Esophagus muscularis mucosa (tissue), 4 donors: Measurements from ENCODE around the gene SCP2. TPM values are rescaled to one million over a fixed set of nuclear protein-coding genes. Genes with fewer than 3 reads are reported as not detected.
A peak's percentile ranks its signal among the peaks of the same experiment; 100 is the strongest.

Source experiments
- DNase-seq: peaks from one replicate; pipeline ENCODE4 v3.0.0-alpha.2; 2017; ENCODE audit errors: extremely low spot score
- H3K27ac ChIP-seq, 4 donors: fragments of 200-600 bp; sonication (generic); replicated peaks in 1 of 4; 1 replicate in 3 of 4; 2 replicates in 1 of 4; pipeline ENCODE4 v1.5.1; 2016 to 2019; ENCODE audit warnings: mild to moderate bottlenecking in 1 of 4
- H3K27me3 ChIP-seq, 4 donors: fragments of 200-600 bp; sonication (generic); one replicate each; pipeline versions ENCODE4 v1.5.1 to v1.6.0; 2016 to 2019
- H3K36me3 ChIP-seq, 4 donors: fragments of 200-600 bp; sonication (generic); one replicate each; pipeline ENCODE4 v1.5.1; 2016 to 2019
- H3K4me1 ChIP-seq, 4 donors: fragments of 200-600 bp; sonication (generic); one replicate each; pipeline ENCODE4 v1.5.1; 2016 to 2019
- H3K4me3 ChIP-seq, 4 donors: fragments of 200-600 bp; sonication (generic); 1 replicate in 2 of 4; 2 replicates in 2 of 4; pipeline ENCODE4 v1.5.1; 2016 to 2019; ENCODE audit warnings: mild to moderate bottlenecking in 4 of 4, moderate library complexity in 1 of 4
- H3K9me3 ChIP-seq, 4 donors: fragments of 200-600 bp; sonication (generic); 1 replicate in 3 of 4; 2 replicates in 1 of 4; pipeline ENCODE4 v1.5.1; 2016 to 2019
- EP300 ChIP-seq: sonication (generic); formaldehyde crosslinking; IDR thresholded peaks from one replicate; pipeline ENCODE4 v1.6.1; 2017; ENCODE audit warnings: antibody characterized with exemption
- POLR2A ChIP-seq: fragments of 450-650 bp; IDR thresholded peaks from one replicate; pipeline ENCODE4 v1.6.1; 2017; ENCODE audit warnings: antibody characterized with exemption, moderate library complexity, mild to moderate bottlenecking, low read depth
- POLR2AphosphoS5 ChIP-seq, 2 donors: sonication (generic); formaldehyde crosslinking; IDR thresholded peaks; one replicate each; pipeline ENCODE4 v1.6.1; 2017; ENCODE audit warnings: antibody characterized with exemption in 2 of 2
- WGBS: methylation state at CpG from one replicate; pipeline ENCODE4 v1.1.5; 2018; 5-methylcytosine and 5-hydroxymethylcytosine counted together
- intact Hi-C: fragments of 100-400 bp; cut with DNase I; formaldehyde crosslinking; loops from one replicate; pipeline ENCODE4 v1.15.1; 2023
- total RNA-seq, 4 donors: library from RNA; depleted of rRNA; stranded (reverse); fragments of >200 nt; gene quantifications; one replicate each; pipeline versions ENCODE4 v1.1.0 to v1.2.1, GENCODE V29; 2016
- TF ChIP-seq, protein P1 (sequence below), 3 experiments: fragments of 200-600 bp in 2 of 3; fragments of 450-650 bp in 1 of 3; sonication (generic) in 2 of 3; IDR thresholded peaks; one replicate each; pipeline ENCODE4 v1.5.1; 2017 to 2019; ENCODE audit warnings: antibody characterized with exemption in 3 of 3, mild to moderate bottlenecking in 2 of 3, moderate library complexity in 1 of 3

Gene SCP2
- total RNA-seq, 4 donors from 2014 or later: 83.0 to 94.3 (median 92.1) TPM

DNA sequence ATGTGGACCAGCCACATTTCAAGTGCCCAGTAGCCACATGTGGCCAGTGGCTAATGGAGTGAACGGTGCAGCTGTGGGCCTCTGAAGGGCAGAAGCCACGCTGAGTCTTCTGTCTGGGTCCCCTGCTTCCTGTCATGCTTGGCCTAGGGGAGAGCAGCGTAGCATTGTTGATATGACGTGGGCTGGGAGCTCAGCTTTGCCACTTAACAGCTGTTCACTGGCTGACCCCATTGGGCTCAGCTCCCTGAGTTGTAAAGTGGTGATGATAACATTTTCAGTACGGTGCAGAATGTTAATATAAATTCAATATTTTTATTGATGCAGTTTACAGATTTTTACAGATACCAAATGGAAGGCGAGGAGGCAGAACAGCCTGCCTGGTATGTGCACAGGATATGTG, 139.4 kb downstream of the SCP2 start:
- H3K27ac ChIP-seq: peak overlapping the region in 1 of 4 donors; percentile 45
- 75% methylated on average over 6 of the region's 6 CpGs for WGBS
- TF ChIP-seq POLR2A: no peak
- no peak for TF ChIP-seq POLR2AphosphoS5 (IDR thresholded peaks at IDR 0.05)
- TF ChIP-seq, protein P1, sequence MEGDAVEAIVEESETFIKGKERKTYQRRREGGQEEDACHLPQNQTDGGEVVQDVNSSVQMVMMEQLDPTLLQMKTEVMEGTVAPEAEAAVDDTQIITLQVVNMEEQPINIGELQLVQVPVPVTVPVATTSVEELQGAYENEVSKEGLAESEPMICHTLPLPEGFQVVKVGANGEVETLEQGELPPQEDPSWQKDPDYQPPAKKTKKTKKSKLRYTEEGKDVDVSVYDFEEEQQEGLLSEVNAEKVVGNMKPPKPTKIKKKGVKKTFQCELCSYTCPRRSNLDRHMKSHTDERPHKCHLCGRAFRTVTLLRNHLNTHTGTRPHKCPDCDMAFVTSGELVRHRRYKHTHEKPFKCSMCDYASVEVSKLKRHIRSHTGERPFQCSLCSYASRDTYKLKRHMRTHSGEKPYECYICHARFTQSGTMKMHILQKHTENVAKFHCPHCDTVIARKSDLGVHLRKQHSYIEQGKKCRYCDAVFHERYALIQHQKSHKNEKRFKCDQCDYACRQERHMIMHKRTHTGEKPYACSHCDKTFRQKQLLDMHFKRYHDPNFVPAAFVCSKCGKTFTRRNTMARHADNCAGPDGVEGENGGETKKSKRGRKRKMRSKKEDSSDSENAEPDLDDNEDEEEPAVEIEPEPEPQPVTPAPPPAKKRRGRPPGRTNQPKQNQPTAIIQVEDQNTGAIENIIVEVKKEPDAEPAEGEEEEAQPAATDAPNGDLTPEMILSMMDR (IDR thresholded peaks at IDR 0.05): no peak
- TF ChIP-seq EP300: no peak
- DNase-seq: no peak
- intact Hi-C loops: loop anchor here (10.0 kb wide), 1 partner anchor 118 kb away; no protein-coding TSS in a partner anchor
- no peaks in the 10 kb centered on the region for H3K9me3 ChIP-seq
- H3K27me3 ChIP-seq: peaks cover 0 to 23% (median 12%) of the 10 kb centered on the region in 4 donors
- peaks cover 14 to 28% (median 23%) of the 10 kb centered on the region in 4 donors for H3K4me1 ChIP-seq
- peaks cover 0 to 9% (median 0%) of the 10 kb centered on the region in 4 donors for H3K36me3 ChIP-seq
- no peak overlapping the region for H3K4me3 ChIP-seq

DNA sequence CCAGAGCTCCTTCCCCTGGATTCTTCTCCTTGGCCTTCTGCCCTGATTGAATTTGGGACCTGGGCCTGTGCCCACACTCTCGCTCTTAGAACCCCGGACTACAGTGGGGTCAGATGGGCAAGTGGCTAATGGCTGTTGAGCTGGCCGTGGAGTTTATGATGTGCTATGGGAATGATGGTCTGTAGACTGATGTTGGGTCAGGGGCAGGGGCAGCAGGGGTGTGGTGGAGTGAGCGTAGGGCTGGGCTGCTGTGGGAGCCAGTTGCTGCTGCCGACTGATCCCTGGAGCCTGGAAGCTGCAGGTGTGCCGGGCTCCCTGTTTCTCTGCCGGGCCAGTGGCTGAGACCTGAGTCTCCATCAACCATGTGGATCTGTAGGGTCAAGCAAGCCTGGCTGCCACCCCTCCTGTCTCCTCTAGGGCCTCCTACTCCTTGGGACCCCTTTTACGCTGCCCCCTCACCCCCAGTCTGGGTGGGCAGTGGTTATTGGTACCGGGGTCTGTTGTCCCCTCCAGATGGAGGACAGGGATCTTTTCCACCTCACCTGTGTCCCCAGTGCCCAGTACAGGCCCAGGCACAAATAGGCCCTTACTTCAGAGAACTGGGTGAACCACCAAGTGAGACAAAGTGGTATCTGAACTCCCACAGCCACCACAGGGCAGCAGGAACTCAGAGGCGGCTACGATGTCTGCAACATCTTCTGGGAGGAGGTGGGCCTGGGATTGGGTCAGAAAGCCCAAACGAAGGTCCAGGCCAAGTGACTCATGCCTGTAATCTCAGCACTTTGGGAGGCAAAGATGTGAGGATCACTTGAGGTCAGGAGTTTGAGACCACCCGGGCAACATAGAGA, 140.0 kb downstream of the SCP2 start:
- Histone ChIP-seq H3K9me3 (no peaks in the 10 kb centered on the region), H3K4me1 (peaks cover 10 to 22% (median 17%) of the 10 kb centered on the region in 4 donors), H3K36me3 (peaks cover 0 to 9% (median 0%) of the 10 kb centered on the region in 4 donors), H3K4me3 (no peak overlapping the region), H3K27me3 (peaks cover 0 to 17% (median 11%) of the 10 kb centered on the region in 4 donors), H3K27ac (peak overlapping the region in 3 of 4 donors; percentile 24 to 52 (median 45))
- DNase-seq: no peak
- 86% methylated on average over 9 of the region's 13 CpGs for WGBS
- intact Hi-C loops: loop anchor here (10.0 kb wide), 1 partner anchor 118 kb away; no protein-coding TSS in a partner anchor
- TF ChIP-seq POLR2A (no peak), EP300 (no peak), POLR2AphosphoS5 (IDR thresholded peaks at IDR 0.05) (no peak)
- TF ChIP-seq, protein P1 (IDR thresholded peaks at IDR 0.05): no peak

DNA sequence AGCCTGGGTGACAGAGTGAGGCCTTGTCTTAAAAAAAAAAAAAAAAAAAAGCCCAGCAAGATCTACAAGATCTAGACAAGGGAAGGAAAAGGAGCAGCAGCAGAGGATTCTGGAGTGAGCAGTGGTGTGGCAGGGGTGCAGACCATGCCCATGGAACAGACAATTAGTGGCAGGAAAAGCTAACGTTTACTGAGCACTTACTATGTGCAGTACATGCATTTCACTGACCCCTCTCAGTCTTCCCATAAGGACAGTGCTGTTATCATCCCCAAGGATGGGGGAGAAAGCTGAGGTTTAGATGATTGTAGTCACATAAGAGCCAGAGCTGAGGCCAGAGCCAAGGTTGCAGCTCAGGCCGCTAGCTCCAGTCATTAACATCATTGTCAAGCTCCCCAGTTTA, 140.8 kb downstream of the SCP2 start:
- peaks cover 2 to 14% (median 9%) of the 10 kb centered on the region in 4 donors for H3K4me1 ChIP-seq
- TF ChIP-seq, protein P1 (IDR thresholded peaks at IDR 0.05): no peak
- TF ChIP-seq POLR2AphosphoS5 (IDR thresholded peaks at IDR 0.05): no peak
- TF ChIP-seq POLR2A: no peak
- TF ChIP-seq EP300: no peak
- H3K27me3 ChIP-seq: peaks cover 0 to 9% (median 4%) of the 10 kb centered on the region in 4 donors
- no peaks in the 10 kb centered on the region for H3K9me3 ChIP-seq
- DNase-seq: no peak
- 87% methylated on average over 2 of the region's 2 CpGs for WGBS
- peak overlapping the region in 1 of 4 donors; percentile 6 for H3K27ac ChIP-seq
- intact Hi-C loops: loop anchor here (10.0 kb wide), 1 partner anchor 117 kb away; no protein-coding TSS in a partner anchor
- peaks cover 0 to 9% (median 0%) of the 10 kb centered on the region in 4 donors for H3K36me3 ChIP-seq
- no peak overlapping the region for H3K4me3 ChIP-seq

DNA sequence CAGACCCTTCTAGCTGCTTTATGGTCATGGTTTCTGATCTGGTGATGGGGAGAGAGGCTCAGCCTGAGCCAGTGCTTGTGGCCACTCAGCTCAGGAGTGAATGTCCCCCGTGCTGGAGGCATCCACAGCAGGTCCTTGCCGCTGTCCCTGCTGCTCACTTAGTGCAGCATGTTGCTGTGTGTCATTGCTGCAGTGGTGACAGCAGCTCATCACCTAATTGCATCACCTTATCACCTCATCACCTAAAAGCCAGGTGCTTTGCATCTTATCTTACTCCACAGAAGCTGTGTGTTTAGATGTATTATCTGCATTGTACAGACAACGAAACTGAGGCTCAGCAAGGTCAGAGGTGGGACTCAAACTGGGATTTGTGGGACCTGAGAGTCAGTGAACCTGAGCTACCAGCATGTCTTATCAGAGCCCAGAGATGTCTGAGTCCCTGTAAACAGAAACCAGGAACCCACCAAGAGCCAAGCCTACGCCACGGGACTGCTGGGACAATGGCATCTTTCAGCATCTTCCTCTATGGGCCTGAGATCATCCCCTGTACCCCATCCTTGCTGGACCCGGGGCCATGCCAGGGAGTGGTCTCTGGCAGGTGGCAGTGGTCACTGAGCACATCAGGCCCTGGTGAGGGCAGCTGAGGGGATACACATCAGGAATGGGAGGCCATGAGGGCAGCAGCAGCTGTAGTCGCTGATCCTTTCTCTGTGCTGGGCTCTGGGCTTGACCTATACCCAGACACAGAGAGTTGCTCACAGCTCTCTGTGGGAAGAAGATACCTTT, 141.4 kb downstream of the SCP2 start:
- no peak for DNase-seq
- H3K27me3 ChIP-seq: peaks cover 0 to 3% (median 0%) of the 10 kb centered on the region in 4 donors
- no peak overlapping the region for H3K4me3 ChIP-seq
- H3K4me1 ChIP-seq: peaks cover 0 to 9% (median 5%) of the 10 kb centered on the region in 4 donors
- TF ChIP-seq POLR2A: no peak
- no peak for TF ChIP-seq POLR2AphosphoS5 (IDR thresholded peaks at IDR 0.05)
- TF ChIP-seq EP300: no peak
- TF ChIP-seq, protein P1 (IDR thresholded peaks at IDR 0.05): no peak
- 88% methylated on average over 4 of the region's 7 CpGs for WGBS
- H3K36me3 ChIP-seq: peaks cover 0 to 9% (median 0%) of the 10 kb centered on the region in 4 donors
- no peaks in the 10 kb centered on the region for H3K9me3 ChIP-seq
- H3K27ac ChIP-seq: peak overlapping the region in 1 of 4 donors; percentile 6
- intact Hi-C loops: loop anchor here (10.0 kb wide), 1 partner anchor 116 kb away; no protein-coding TSS in a partner anchor
